B cell (primary cell): ENCODE data around the gene OXNAD1.

Experiments used
- CTCF ChIP-seq: fragments of 200-600 bp; IDR thresholded peaks from one replicate; pipeline ENCODE4 v1.8.0; 2022; ENCODE audit warnings: antibody characterized with exemption, mild to moderate bottlenecking
- EZH2 ChIP-seq: IDR thresholded peaks from 2 replicates; pipeline ENCODE4 v1.6.1; 2012; ENCODE audit warnings: borderline replicate concordance, low read depth, mild to moderate bottlenecking, moderate library complexity, low read length; ENCODE audit not compliant: insufficient read depth, poor library complexity, severe bottlenecking

- TF ChIP-seq EZH2 = no peak
- TF ChIP-seq CTCF = no peak
These were observed 12.6 kb upstream of the OXNAD1 start for GRCh38 chr3:16252243-16252978.
